Activated CD4-positive, alpha-beta T cell treated with anti-CD3 and anti-CD28 coated beads, Interleukin-10, Interleukin-2, amounts not matched to agents 100 ng/mL and 50 ng/mL, durations not matched to agents 16 hours and 8 hours (primary cell): ENCODE results near the gene CLDN9.

Experiments
- DNase-seq: peaks from one replicate; pipeline ENCODE4 v3.0.0-alpha.2; 2020

CLDN9 gene

GRCh38 chr16:3058139-3059030 is 45.7 kb downstream of the CLDN9 start:
- DNase-seq: peak; percentile 76

GRCh38 chr16:3059041-3059722 is 46.5 kb downstream of the CLDN9 start:
- DNase-seq: peak; percentile 93

GRCh38 chr16:3059723-3060242 is 47.1 kb downstream of the CLDN9 start:
- DNase-seq: no peak

DNA sequence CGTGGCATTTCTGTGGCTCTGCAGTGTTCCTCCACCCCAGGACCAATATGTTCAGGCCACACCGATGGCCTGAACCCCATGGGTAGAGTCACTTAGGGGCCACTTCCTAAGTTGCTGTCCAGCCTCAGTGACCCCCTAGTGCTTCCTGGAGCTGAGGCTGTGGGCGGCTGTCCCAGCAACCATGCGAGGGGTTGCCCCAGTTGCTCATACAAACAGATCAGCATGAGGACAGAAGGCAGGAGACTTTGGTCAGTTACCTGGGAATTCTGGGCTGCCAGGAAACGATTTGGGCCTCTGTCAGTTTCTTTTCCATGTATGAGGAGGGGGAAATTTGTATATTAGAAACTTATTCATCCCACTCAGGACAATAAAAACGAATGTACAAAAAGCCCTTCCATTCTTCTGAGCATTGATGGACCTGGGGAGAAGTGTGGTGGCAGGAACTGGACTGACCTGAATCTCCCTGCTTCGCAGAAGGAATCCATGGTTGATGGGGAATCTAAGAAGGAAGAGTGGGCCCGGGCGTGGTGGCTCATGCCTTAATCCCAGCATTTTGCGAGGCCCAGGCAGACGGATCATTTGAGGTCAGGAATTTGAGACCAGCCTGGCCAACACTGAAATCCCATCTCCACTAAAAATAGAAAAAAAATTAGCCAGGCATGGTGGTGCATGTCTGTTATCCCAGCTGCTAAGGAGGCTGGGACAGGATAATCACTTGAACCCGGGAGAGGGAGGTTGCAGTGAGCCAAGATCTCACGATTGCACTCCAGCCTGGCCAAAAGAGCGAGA is 47.8 kb downstream of the CLDN9 start:
- no peak for DNase-seq

DNA sequence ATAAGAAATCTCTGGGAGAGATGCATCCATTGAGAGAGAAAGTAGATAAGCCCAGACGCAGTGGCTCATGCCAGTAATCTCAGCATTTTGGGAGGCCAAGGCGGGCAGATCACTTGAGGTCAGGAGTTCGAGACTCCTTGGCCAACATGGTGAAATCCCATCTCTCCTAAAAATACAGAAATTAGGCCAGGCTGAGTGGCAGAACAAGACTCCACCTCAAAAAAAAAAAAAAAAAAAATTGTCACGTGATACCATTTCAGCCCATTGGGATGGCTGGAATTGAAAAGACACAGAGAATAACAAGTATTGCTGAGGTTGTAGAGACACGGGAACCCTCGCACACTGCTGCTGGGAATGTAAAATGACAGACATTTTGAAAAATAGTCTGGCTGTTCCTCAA is 49.8 kb downstream of the CLDN9 start:
- no peak for DNase-seq

- DNase-seq: no peak
Observed at GRCh38 chr16:3063625-3064386, 51.1 kb downstream of the CLDN9 start.
